GM19025 (cell line): ENCODE data around the gene ACKR4.
"Not testable (repeated sequence)": the region's sequence is repeated elsewhere in the genome, so short reads cannot be mapped to it uniquely, and the experiment has no call there.

Source experiments
- ATAC-seq: cut with Tn5 transposase; IDR thresholded peaks from one replicate; pipeline ENCODE4 v1.9.1; 2021; ENCODE audit warnings: mild to moderate bottlenecking, low read depth, moderate library complexity; ENCODE audit not compliant: unreplicated experiment

The ACKR4 gene

GRCh38 chr3:132635052-132635451, 38.0 kb downstream of the ACKR4 start:
- no peak for ATAC-seq

GRCh38 chr3:132637590-132637989, 40.5 kb downstream of the ACKR4 start:
- ATAC-seq: no peak

GRCh38 chr3:132638706-132639105, 41.6 kb downstream of the ACKR4 start:
- no peak for ATAC-seq

- not testable (repeated sequence) for ATAC-seq
These were observed 44.4 kb downstream of the ACKR4 start for GRCh38 chr3:132641427-132641826.

- no peak for ATAC-seq
These were observed 44.9 kb downstream of the ACKR4 start for GRCh38 chr3:132641837-132642538.

GRCh38 chr3:132642539-132642847, 45.4 kb downstream of the ACKR4 start:
- no peak for ATAC-seq

GRCh38 chr3:132643366-132643765, 46.3 kb downstream of the ACKR4 start:
- no peak for ATAC-seq

- no peak for ATAC-seq
These were observed 48.0 kb downstream of the ACKR4 start for GRCh38 chr3:132645058-132645457.

GRCh38 chr3:132650153-132650552, 53.1 kb downstream of the ACKR4 start:
- ATAC-seq: peak; percentile 46
